ENCODE results near the gene REXO5. TPM values are rescaled to one million over a fixed set of nuclear protein-coding genes. Genes with fewer than 3 reads are reported as not detected.

The REXO5 gene
- total RNA-seq, 1 experiment from 2014 or later, result 6.7 TPM

DNA sequence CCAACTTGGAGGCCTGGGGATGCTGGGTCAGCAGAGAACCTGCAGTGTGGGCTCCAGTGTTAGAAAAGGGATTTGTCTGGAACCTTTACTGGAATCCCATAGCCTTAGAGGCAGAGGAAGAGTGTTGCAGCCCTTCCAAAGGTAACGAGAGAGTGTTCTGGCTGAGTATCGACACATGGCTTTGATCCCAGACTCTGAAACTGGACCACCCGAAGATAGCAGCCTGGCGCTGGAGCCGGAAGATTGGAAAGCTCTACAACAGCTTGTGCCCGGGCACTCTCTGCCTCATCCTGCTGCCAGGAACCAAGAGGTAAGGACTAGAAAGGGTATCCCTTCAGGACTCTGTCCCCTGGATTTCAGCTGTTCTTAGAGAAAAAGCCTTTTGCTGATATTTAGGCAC, 39.7 kb downstream of the REXO5 start:
- peaks cover 6 to 32% (median 17%) of the 10 kb centered on the region in 3 experiments for H3K36me3 Mint-ChIP-seq (ENCODE audit: insufficient read depth in 1 of 3, low read depth in 3 of 3)
- H3K4me3 Mint-ChIP-seq, result no peak overlapping the region
- no peaks in the 10 kb centered on the region for H3K27me3 Mint-ChIP-seq (ENCODE audit: low read depth)
- no peak overlapping the region for H3K9ac ChIP-seq (ENCODE audit: extremely low read depth, insufficient read length, low read length)
- H3K79me1 ChIP-seq (ENCODE audit: insufficient read depth, low read depth, low read length, poor library complexity, severe bottlenecking), result no peaks in the 10 kb centered on the region
- no peak overlapping the region for H3K27ac ChIP-seq (ENCODE audit: insufficient read length, low read depth, low read length)
- H2BK5ac ChIP-seq (ENCODE audit: insufficient read length, low read length), result no peak overlapping the region
- TF ChIP-seq, protein P1, sequence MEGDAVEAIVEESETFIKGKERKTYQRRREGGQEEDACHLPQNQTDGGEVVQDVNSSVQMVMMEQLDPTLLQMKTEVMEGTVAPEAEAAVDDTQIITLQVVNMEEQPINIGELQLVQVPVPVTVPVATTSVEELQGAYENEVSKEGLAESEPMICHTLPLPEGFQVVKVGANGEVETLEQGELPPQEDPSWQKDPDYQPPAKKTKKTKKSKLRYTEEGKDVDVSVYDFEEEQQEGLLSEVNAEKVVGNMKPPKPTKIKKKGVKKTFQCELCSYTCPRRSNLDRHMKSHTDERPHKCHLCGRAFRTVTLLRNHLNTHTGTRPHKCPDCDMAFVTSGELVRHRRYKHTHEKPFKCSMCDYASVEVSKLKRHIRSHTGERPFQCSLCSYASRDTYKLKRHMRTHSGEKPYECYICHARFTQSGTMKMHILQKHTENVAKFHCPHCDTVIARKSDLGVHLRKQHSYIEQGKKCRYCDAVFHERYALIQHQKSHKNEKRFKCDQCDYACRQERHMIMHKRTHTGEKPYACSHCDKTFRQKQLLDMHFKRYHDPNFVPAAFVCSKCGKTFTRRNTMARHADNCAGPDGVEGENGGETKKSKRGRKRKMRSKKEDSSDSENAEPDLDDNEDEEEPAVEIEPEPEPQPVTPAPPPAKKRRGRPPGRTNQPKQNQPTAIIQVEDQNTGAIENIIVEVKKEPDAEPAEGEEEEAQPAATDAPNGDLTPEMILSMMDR (conservative IDR thresholded peaks at IDR 0.05), result no peak
- H4K5ac ChIP-seq (ENCODE audit: insufficient read length, low read depth, low read length), result no peak overlapping the region
- H3K9me3 Mint-ChIP-seq, result no peaks in the 10 kb centered on the region
- no peak overlapping the region for H2AK5ac ChIP-seq (ENCODE audit: insufficient read length, low read length)
- H3K4me2 ChIP-seq (ENCODE audit: insufficient read depth, insufficient read length, low read length), result no peak overlapping the region
- WGBS (ENCODE audit: extremely low coverage, insufficient read length, low lambda C conversion rate), result no CpG with 5 or more reads among the region's 6 CpGs
- no peaks in the 10 kb centered on the region for H4K20me1 ChIP-seq (ENCODE audit: control insufficient read depth, insufficient read depth, insufficient read length)
- no peak overlapping the region for H2BK120ac ChIP-seq (ENCODE audit: low read depth, low read length, poor library complexity, severe bottlenecking)
- no peak overlapping the region for H2BK12ac ChIP-seq (ENCODE audit: insufficient read length, low read depth, low read length)
- no peak overlapping the region for H3K27ac Mint-ChIP-seq
- H3K23ac ChIP-seq (ENCODE audit: insufficient read length, low read depth, low read length), result no peak overlapping the region
- H3K79me2 ChIP-seq (ENCODE audit: insufficient read depth, low read length), result no peaks in the 10 kb centered on the region
- H3K27me3 ChIP-seq (ENCODE audit: insufficient read depth, low read length), result no peaks in the 10 kb centered on the region; the same call in 1 of the 2 replicates
- no peak overlapping the region for H3T11ph ChIP-seq (ENCODE audit: low read length)
- H3K56ac ChIP-seq (ENCODE audit: insufficient read length, low read depth, low read length), result no peak overlapping the region
- H3K14ac ChIP-seq (ENCODE audit: insufficient read depth, low read length), result no peak overlapping the region
- no peaks in the 10 kb centered on the region for H3K4me1 ChIP-seq (ENCODE audit: insufficient read depth, low read length)
- H2AFZ ChIP-seq (ENCODE audit: low read length), result no peak overlapping the region
- no peak for DNase-seq
- no peak overlapping the region for H3K18ac ChIP-seq (ENCODE audit: insufficient read length, low read depth, low read length)
- H3K9me3 ChIP-seq (ENCODE audit: control insufficient read depth, low read depth, low read length), result no peaks in the 10 kb centered on the region
- H4K91ac ChIP-seq (ENCODE audit: insufficient read length, low read depth, low read length), result no peak overlapping the region
- H3K4ac ChIP-seq (ENCODE audit: low read depth, low read length), result no peak overlapping the region
- no peak overlapping the region for H2BK20ac ChIP-seq (ENCODE audit: low read depth, low read length, poor library complexity, severe bottlenecking)
- no peaks in the 10 kb centered on the region for H3K23me2 ChIP-seq (ENCODE audit: insufficient read length, low read depth, low read length, poor library complexity, severe bottlenecking)
- no peaks in the 10 kb centered on the region for H3K4me1 Mint-ChIP-seq
- no peak overlapping the region for H4K8ac ChIP-seq (replicated peaks; ENCODE audit: insufficient read length, low read depth, low read length)
- no peak overlapping the region for H2BK15ac ChIP-seq (ENCODE audit: low read depth, low read length)

All from H9 (cell line).